ENCODE measurements around the gene CCDC88B. TPM values are rescaled to one million over a fixed set of nuclear protein-coding genes. Genes with fewer than 3 reads are reported as not detected.
A peak's percentile ranks its signal among the peaks of the same experiment; 100 is the strongest.

CCDC88B gene
- total RNA-seq, 2 experiments from 2014 or later: 103 to 127 TPM

GRCh38 chr11:64343767-64344559 is 4.0 kb downstream of the CCDC88B start:
- no peak overlapping the region for H3K27ac Mint-ChIP-seq
- peaks cover 19% of the 10 kb centered on the region for H3K36me3 Mint-ChIP-seq (ENCODE audit: low read depth)
- H3K9me3 Mint-ChIP-seq: no peaks in the 10 kb centered on the region
- H3K4me1 Mint-ChIP-seq: peaks cover 36% of the 10 kb centered on the region
- ChIA-PET POLR2A (no interaction called here), CTCF (interaction anchor here (0.7 to 3.5 kb wide), 7 partner anchors 9 to 91 kb away, joined by 3 to 29 read pairs (median 6); partner anchors contain the start of genes PRDX5 and TRMT112)
- DNase-seq: no peak
- no peak overlapping the region for H3K4me3 Mint-ChIP-seq
- H3K27me3 Mint-ChIP-seq: no peaks in the 10 kb centered on the region

GRCh38 chr11:64344787-64345186 is 4.8 kb downstream of the CCDC88B start:
- Mint-ChIP-seq H3K27ac (no peak overlapping the region), H3K27me3 (no peaks in the 10 kb centered on the region), H3K4me1 (peaks cover 27% of the 10 kb centered on the region), H3K36me3 (ENCODE audit: low read depth) (peaks cover 21% of the 10 kb centered on the region), H3K9me3 (no peaks in the 10 kb centered on the region), H3K4me3 (no peak overlapping the region)
- ChIA-PET POLR2A (no interaction called here), CTCF (interaction anchor here (0.9 to 3.5 kb wide), 5 partner anchors 8 to 40 kb away, joined by 3 to 15 read pairs (median 6); partner anchors contain the start of genes PRDX5 and TRMT112)
- no peak for DNase-seq

- peaks cover 14% of the 10 kb centered on the region for H3K36me3 Mint-ChIP-seq (ENCODE audit: low read depth)
- H3K9me3 Mint-ChIP-seq: no peaks in the 10 kb centered on the region
- ChIA-PET CTCF (interaction anchor here (1.2 to 4.1 kb wide), 3 partner anchors 10 to 16 kb away, joined by 3 to 17 read pairs (median 10); no protein-coding TSS in a partner anchor), POLR2A (no interaction called here)
- H3K27me3 Mint-ChIP-seq: no peaks in the 10 kb centered on the region
- H3K4me1 Mint-ChIP-seq: peaks cover 11% of the 10 kb centered on the region
- no peak for DNase-seq
- H3K4me3 Mint-ChIP-seq: no peak overlapping the region
- peak overlapping the region; percentile 61 for H3K27ac Mint-ChIP-seq
Observed at GRCh38 chr11:64347193-64347867, 7.3 kb downstream of the CCDC88B start.

GRCh38 chr11:64348383-64349024 is 8.5 kb downstream of the CCDC88B start:
- H3K9me3 Mint-ChIP-seq: no peaks in the 10 kb centered on the region
- peaks cover 8% of the 10 kb centered on the region for H3K4me1 Mint-ChIP-seq
- ChIA-PET POLR2A (no interaction called here), CTCF (interaction anchor here (0.8 to 4.1 kb wide), 3 partner anchors 9 to 17 kb away, joined by 3 to 17 read pairs (median 3); partner anchors contain the start of gene RPS6KA4)
- no peak for DNase-seq
- no peak overlapping the region for H3K4me3 Mint-ChIP-seq
- H3K27me3 Mint-ChIP-seq: no peaks in the 10 kb centered on the region
- H3K27ac Mint-ChIP-seq: no peak overlapping the region
- H3K36me3 Mint-ChIP-seq (ENCODE audit: low read depth): peaks cover 12% of the 10 kb centered on the region

DNA sequence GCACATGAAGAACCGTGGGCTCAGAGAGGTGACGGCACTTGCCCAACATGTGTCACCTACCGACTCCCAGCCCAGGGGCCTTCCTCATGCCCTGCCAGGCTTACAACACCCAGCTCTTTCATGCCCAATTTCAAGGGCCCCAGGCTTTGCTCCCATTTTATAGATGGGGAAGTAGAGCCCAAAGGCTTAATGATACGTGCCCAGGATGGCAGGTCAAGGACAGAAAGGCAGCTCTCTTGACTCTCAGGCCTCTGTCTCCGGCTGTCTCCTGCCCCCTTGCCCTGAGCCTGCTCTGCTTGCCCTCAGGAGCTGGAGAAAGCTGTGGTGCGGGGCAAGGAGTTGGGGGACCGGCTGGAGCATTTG is 9.0 kb downstream of the CCDC88B start:
- Mint-ChIP-seq H3K27me3 (no peaks in the 10 kb centered on the region), H3K36me3 (ENCODE audit: low read depth) (peaks cover 12% of the 10 kb centered on the region), H3K4me1 (peaks cover 8% of the 10 kb centered on the region), H3K9me3 (no peaks in the 10 kb centered on the region), H3K27ac (no peak overlapping the region), H3K4me3 (no peak overlapping the region)
- DNase-seq: no peak
- CTCF ChIA-PET: interaction anchor here (0.8 to 4.1 kb wide), 2 partner anchors 8 to 10 kb away, joined by 3 to 17 read pairs; partner anchors contain the start of gene RPS6KA4
- POLR2A ChIA-PET: no interaction called here

DNA sequence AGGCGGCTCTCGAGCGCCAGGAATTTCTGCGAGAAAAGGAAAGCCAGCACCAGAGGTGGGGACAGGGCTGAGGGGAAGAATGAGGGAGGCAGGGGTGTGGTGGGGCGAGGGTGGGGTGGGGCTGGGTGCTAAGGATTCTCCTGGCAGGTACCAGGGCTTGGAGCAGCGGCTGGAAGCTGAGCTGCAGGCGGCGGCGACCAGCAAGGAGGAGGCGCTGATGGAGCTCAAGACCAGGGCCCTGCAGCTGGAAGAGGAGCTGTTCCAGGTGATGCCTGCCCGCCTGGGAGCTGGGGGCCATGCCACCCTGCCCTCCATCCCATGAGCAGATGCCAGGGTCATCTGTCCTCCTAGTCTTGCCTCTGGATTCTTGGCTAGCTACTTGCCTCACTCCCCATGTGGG is 9.4 kb downstream of the CCDC88B start:
- CTCF ChIA-PET: interaction anchor here (0.8 to 2.1 kb wide), 3 partner anchors 10 to 28 kb away, joined by 3 to 8 read pairs (median 4); partner anchors contain the start of gene RPS6KA4

GRCh38 chr11:64351136-64351631 is 11.2 kb downstream of the CCDC88B start:
- DNase-seq: no peak
- H3K36me3 Mint-ChIP-seq (ENCODE audit: low read depth): peaks cover 9% of the 10 kb centered on the region
- POLR2A ChIA-PET: no interaction called here
- peaks cover 7% of the 10 kb centered on the region for H3K4me1 Mint-ChIP-seq
- H3K27me3 Mint-ChIP-seq: no peaks in the 10 kb centered on the region
- H3K9me3 Mint-ChIP-seq: no peaks in the 10 kb centered on the region
- H3K27ac Mint-ChIP-seq: no peak overlapping the region
- no peak overlapping the region for H3K4me3 Mint-ChIP-seq
- CTCF ChIA-PET: interaction anchor here (0.6 to 2.1 kb wide), 4 partner anchors 9 to 536 kb away, joined by 3 to 8 read pairs (median 4); partner anchors contain the start of gene RPS6KA4

More for the DNA sequence above, 9.4 kb downstream of the CCDC88B start:
- DNase-seq: no peak
- Mint-ChIP-seq H3K9me3 (no peaks in the 10 kb centered on the region), H3K4me3 (no peak overlapping the region), H3K27me3 (no peaks in the 10 kb centered on the region), H3K4me1 (peaks cover 8% of the 10 kb centered on the region), H3K27ac (no peak overlapping the region), H3K36me3 (ENCODE audit: low read depth) (peaks cover 12% of the 10 kb centered on the region)
- POLR2A ChIA-PET: no interaction called here

DNA sequence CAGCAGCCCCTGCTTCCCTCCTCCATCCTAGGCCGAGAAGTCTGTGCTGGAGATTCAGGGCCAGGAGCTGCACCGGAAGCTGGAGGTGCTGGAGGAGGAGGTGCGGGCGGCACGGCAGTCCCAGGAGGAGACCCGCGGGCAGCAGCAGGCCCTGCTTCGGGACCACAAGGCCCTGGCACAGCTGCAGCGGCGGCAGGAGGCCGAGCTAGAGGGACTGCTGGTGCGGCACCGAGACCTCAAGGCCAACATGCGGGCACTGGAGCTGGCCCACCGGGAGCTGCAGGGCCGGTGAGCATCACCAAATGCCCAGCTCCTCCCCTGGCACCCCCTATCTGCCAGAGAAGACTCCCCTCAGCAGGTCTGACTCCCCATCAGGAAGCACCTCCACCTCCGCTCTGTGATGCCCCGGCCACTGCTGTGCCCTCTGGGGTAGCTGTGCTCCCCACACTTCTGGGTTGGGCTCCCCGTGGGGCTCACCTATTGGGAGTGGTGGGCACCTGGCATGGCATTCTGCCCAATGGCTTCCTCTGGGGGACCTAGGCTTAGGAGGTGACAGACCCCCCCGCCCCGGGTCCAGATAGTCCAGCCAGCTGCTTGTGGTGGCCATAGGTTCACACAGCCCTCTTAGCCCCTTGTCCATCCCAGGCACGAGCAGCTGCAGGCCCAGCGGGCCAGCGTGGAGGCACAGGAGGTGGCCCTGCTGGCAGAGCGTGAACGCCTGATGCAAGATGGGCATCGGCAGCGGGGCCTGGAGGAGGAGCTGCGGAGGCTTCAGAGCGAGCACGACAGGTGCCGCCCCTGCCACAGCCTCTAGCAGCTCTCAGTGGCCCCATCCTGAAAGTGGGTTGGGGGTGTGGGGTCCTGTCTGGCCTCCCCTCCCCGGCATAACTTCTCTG is 12.3 kb downstream of the CCDC88B start:
- Mint-ChIP-seq H3K36me3 (ENCODE audit: low read depth) (peaks cover 7% of the 10 kb centered on the region), H3K9me3 (no peaks in the 10 kb centered on the region), H3K27ac (no peak overlapping the region), H3K27me3 (no peaks in the 10 kb centered on the region), H3K4me3 (no peak overlapping the region), H3K4me1 (peaks cover 12% of the 10 kb centered on the region)
- CTCF ChIA-PET: interaction anchor here (1.0 to 1.3 kb wide), 3 partner anchors 8 to 47 kb away, joined by 3 to 4 read pairs (median 3); partner anchors contain the start of genes ESRRA, PRDX5 and TRMT112
- POLR2A ChIA-PET: no interaction called here
- DNase-seq: no peak

GRCh38 chr11:64352995-64353714 is 13.2 kb downstream of the CCDC88B start:
- Mint-ChIP-seq H3K4me3 (no peak overlapping the region), H3K36me3 (ENCODE audit: low read depth) (peaks cover 7% of the 10 kb centered on the region), H3K27me3 (no peaks in the 10 kb centered on the region), H3K4me1 (peaks cover 21% of the 10 kb centered on the region), H3K27ac (no peak overlapping the region), H3K9me3 (no peaks in the 10 kb centered on the region)
- DNase-seq: no peak
- ChIA-PET POLR2A (no interaction called here), CTCF (interaction anchor here (1.0 to 2.8 kb wide), 5 partner anchors 9 to 48 kb away, joined by 3 to 15 read pairs (median 4); partner anchors contain the start of genes ESRRA, PRDX5 and TRMT112)

DNA sequence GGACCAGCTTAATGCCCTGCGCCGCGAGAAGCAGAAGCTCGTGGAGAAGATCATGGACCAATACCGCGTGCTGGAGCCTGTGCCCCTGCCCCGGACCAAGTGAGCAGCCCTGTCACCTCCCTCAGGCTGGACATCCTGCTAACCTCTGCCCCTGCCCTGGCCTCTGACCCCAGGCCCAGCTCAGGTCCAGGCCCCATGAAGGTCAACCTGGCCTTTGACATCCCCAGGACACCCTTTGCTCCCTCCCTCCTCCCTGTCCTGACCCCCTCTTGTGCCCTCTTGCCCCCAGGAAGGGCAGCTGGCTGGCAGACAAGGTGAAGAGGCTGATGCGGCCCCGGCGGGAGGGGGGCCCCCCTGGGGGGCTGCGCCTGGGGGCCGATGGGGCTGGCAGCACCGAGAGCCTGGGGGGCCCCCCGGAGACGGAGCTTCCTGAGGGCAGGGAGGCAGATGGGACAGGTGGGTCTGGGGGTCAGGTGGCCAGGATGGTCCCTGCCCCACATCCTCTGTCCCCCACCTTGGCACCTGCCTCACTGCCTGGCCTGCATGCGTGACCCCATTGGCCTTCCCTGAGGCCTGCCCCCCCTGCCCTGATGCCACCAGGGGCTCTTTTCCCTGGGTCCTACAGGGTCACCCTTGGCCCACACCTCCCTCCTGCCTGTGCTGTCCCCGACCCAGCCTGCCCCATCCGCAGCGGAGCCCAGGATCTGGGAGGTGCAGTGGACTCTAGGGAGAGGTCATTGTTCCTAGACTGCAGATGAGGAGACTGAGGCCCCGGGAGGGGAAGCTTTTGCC is 13.9 kb downstream of the CCDC88B start:
- H3K27me3 Mint-ChIP-seq: no peaks in the 10 kb centered on the region
- no peak for DNase-seq
- no peaks in the 10 kb centered on the region for H3K9me3 Mint-ChIP-seq
- POLR2A ChIA-PET: no interaction called here
- H3K27ac Mint-ChIP-seq: no peak overlapping the region
- H3K36me3 Mint-ChIP-seq (ENCODE audit: low read depth): peaks cover 7% of the 10 kb centered on the region
- no peak overlapping the region for H3K4me3 Mint-ChIP-seq
- peaks cover 22% of the 10 kb centered on the region for H3K4me1 Mint-ChIP-seq
- CTCF ChIA-PET: interaction anchor here (1.2 to 2.8 kb wide), 7 partner anchors 8 to 163 kb away, joined by 3 to 15 read pairs (median 4); partner anchors contain the start of genes ESRRA and PRDX5

Data from activated CD4-positive, alpha-beta T cell treated with anti-CD3 and anti-CD28 coated beads, Interleukin-2, amount 10 ng/mL, durations not matched to agents 7 days and 5 days (primary cell).